Measurements from ENCODE around the gene MYOM1. TPM values are rescaled to one million over a fixed set of nuclear protein-coding genes. Genes with fewer than 3 reads are reported as not detected.

Gene MYOM1
- total RNA-seq, 1 donor from 2014 or later: 2.0 TPM

GRCh38 chr18:3114451-3114850, 105.3 kb downstream of the MYOM1 start:
- Mint-ChIP-seq H3K4me3 (no peak overlapping the region), H3K36me3 (no peaks in the 10 kb centered on the region), H3K4me1 (ENCODE audit: unreplicated experiment) (peaks cover 9% of the 10 kb centered on the region), H3K9me3 (no peaks in the 10 kb centered on the region), H3K27ac (no peak overlapping the region), H3K27me3 (no peaks in the 10 kb centered on the region)
- DNase-seq (ENCODE audit: extremely low spot score, unreplicated experiment): no peak
- TF ChIP-seq CTCF (conservative IDR thresholded peaks at IDR 0.05): no peak

- Mint-ChIP-seq H3K4me1 (ENCODE audit: unreplicated experiment) (peaks cover 6% of the 10 kb centered on the region), H3K9me3 (no peaks in the 10 kb centered on the region), H3K27me3 (no peaks in the 10 kb centered on the region), H3K27ac (no peak overlapping the region), H3K4me3 (no peak overlapping the region), H3K36me3 (no peaks in the 10 kb centered on the region)
- TF ChIP-seq CTCF (conservative IDR thresholded peaks at IDR 0.05): no peak
- DNase-seq (ENCODE audit: extremely low spot score, unreplicated experiment): no peak
Measured at GRCh38 chr18:3114026-3114425, 105.7 kb downstream of the MYOM1 start.

DNA sequence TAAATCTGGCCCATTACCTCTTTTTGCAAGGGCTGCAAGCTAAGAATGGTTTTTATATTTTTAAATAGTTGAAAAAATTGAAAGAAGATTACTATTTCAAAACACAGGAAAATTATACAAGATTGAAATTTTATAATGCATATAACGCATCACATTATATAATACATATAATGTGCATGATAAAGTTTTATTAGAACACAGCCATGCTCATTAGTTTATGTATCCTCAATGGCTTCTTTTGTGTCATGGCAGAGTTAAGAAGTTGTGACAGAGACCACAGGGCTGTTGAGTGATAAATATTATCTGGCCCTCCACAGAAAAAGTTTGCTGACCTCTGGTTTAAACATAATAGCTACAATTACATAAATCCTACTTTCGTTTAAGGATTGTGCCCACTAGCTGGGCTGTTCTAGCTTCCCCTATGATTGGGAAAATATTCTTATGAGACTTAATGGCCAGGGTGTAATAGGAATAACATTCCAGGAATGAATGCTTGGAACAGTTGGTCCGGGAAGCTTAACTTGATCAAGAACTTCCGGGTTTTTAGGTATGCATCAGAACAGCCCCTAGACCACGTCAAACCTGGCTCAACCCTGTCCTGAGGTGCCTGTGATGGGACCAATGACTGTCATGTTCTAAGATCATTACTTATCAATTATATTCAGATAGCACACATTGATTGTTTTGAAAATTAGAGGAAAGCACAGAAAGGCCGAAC, 108.1 kb downstream of the MYOM1 start:
- no peaks in the 10 kb centered on the region for H3K36me3 Mint-ChIP-seq
- no peak overlapping the region for H3K4me3 Mint-ChIP-seq
- no peak overlapping the region for H3K27ac Mint-ChIP-seq
- no peaks in the 10 kb centered on the region for H3K9me3 Mint-ChIP-seq
- DNase-seq (ENCODE audit: extremely low spot score, unreplicated experiment): no peak
- TF ChIP-seq CTCF (conservative IDR thresholded peaks at IDR 0.05): no peak
- H3K4me1 Mint-ChIP-seq (ENCODE audit: unreplicated experiment): peaks cover 10% of the 10 kb centered on the region
- H3K27me3 Mint-ChIP-seq: no peaks in the 10 kb centered on the region

- Mint-ChIP-seq H3K4me1 (ENCODE audit: unreplicated experiment) (peaks cover 8% of the 10 kb centered on the region), H3K9me3 (no peaks in the 10 kb centered on the region), H3K36me3 (no peaks in the 10 kb centered on the region), H3K27ac (no peak overlapping the region), H3K27me3 (no peaks in the 10 kb centered on the region), H3K4me3 (no peak overlapping the region)
- no peak for DNase-seq (ENCODE audit: extremely low spot score, unreplicated experiment)
- no peak for TF ChIP-seq CTCF (conservative IDR thresholded peaks at IDR 0.05)
Measured at GRCh38 chr18:3110034-3110752, 109.6 kb downstream of the MYOM1 start.

DNA sequence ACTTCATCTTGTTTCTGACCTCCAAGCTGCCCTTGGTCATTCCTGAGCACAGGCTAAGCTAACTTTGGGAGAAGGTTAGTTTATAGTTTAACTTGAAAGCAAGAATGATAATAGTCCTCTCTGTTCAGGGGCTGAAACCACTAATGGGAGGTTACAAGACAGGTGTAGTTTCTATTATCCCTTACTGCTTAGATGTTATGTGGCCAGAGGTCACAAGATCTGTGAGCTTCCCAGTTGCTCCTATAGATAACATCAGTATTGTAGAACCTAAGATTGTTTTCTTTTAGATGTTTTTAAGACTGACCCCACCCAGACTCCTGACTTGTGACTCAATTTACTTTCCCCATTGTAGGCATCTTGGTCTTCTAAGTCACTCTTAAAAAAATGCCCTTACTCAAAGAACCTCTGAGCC, 112.0 kb downstream of the MYOM1 start:
- no peak overlapping the region for H3K4me3 Mint-ChIP-seq
- DNase-seq (ENCODE audit: extremely low spot score, unreplicated experiment): no peak
- H3K9me3 Mint-ChIP-seq: no peaks in the 10 kb centered on the region
- no peaks in the 10 kb centered on the region for H3K27me3 Mint-ChIP-seq
- no peaks in the 10 kb centered on the region for H3K36me3 Mint-ChIP-seq
- no peak for TF ChIP-seq CTCF (conservative IDR thresholded peaks at IDR 0.05)
- no peak overlapping the region for H3K27ac Mint-ChIP-seq
- peaks cover 14% of the 10 kb centered on the region for H3K4me1 Mint-ChIP-seq (ENCODE audit: unreplicated experiment)
